CD4-positive, alpha-beta T cell (primary cell): Measurements from ENCODE around the gene EXO1. TPM values are rescaled to one million over a fixed set of nuclear protein-coding genes. Genes with fewer than 3 reads are reported as not detected.

ENCODE experiments used
- ATAC-seq: fragments of 200-7000 bp; cut with Tn5 transposase; one replicate; pipeline ENCODE4 v1.10.0; 2022; ENCODE audit warnings: mild to moderate bottlenecking; ENCODE audit not compliant: poor library complexity
- CTCF ChIA-PET: fragments of 350-600 bp; sonication (Branson Sonifier 250); formaldehyde crosslinking; loops from one replicate; lab custom pipeline; 2021; ENCODE audit warnings: antibody characterized with exemption, inconsistent platforms; lab: Charles Lee
- POLR2A ChIA-PET: fragments of 350-600 bp; sonication (Branson Sonifier 250); formaldehyde crosslinking; loops from one replicate; lab custom pipeline; 2021; ENCODE audit warnings: antibody characterized with exemption, inconsistent platforms; lab: Charles Lee
- DNase-seq, 14 experiments: peaks; one replicate each; pipeline ENCODE4 v3.0.0-alpha.2; 2013 to 2020; ENCODE audit warnings: mixed read lengths in 2 of 14
- H3K27ac ChIP-seq, 2 donors: one replicate each; pipeline versions ENCODE4 v1.5.1 to v1.7.0; 2013; ENCODE audit warnings: low read length in 2 of 2, low read depth in 1 of 2, mild to moderate bottlenecking in 1 of 2
- H3K27me3 ChIP-seq, 2 experiments: 1 replicate in 1 of 2; 2 replicates in 1 of 2; pipeline versions ENCODE4 v1.6.1 to v1.7.0; 2013; ENCODE audit warnings: low read length in 2 of 2, control low read depth in 1 of 2, mild to moderate bottlenecking in 1 of 2, moderate library complexity in 1 of 2; ENCODE audit not compliant: insufficient read depth in 2 of 2, control insufficient read depth in 1 of 2
- H3K36me3 ChIP-seq: one replicate; pipeline ENCODE4 v1.6.1; 2013; ENCODE audit warnings: low read length, control low read depth; ENCODE audit not compliant: insufficient read depth
- H3K4me1 ChIP-seq: one replicate; pipeline ENCODE4 v1.6.1; 2013; ENCODE audit warnings: low read length, control low read depth; ENCODE audit not compliant: insufficient read depth
- H3K4me3 ChIP-seq: one replicate; pipeline ENCODE4 v1.5.1; 2013; ENCODE audit warnings: mild to moderate bottlenecking, low read length, moderate library complexity
- H3K9me3 ChIP-seq, 2 experiments: 1 replicate in 1 of 2; 2 replicates in 1 of 2; pipeline versions ENCODE4 v1.6.1 to v1.7.0; 2013; ENCODE audit warnings: low read length in 2 of 2, mild to moderate bottlenecking in 2 of 2, control low read depth in 1 of 2, moderate library complexity in 1 of 2; ENCODE audit not compliant: control insufficient read depth in 1 of 2, insufficient read depth in 1 of 2
- H3K27ac Mint-ChIP-seq: one replicate; pipeline ENCODE4 v1.8.0; 2020; ENCODE audit warnings: mixed read lengths
- H3K27me3 Mint-ChIP-seq: one replicate; pipeline ENCODE4 v1.8.0; 2021; ENCODE audit warnings: mixed read lengths
- H3K36me3 Mint-ChIP-seq: one replicate; pipeline ENCODE4 v1.8.0; 2021; ENCODE audit warnings: low read depth, mixed read lengths
- H3K4me1 Mint-ChIP-seq: one replicate; pipeline ENCODE4 v1.8.0; 2021; ENCODE audit warnings: low read depth, mixed read lengths
- H3K4me3 Mint-ChIP-seq: one replicate; pipeline ENCODE4 v1.8.0; 2020; ENCODE audit warnings: mild to moderate bottlenecking, mixed read lengths
- H3K9me3 Mint-ChIP-seq: one replicate; pipeline ENCODE4 v1.8.0; 2020; ENCODE audit warnings: mixed read lengths
- CTCF ChIP-seq: fragments of 200-600 bp; IDR thresholded peaks from one replicate; pipeline ENCODE4 v1.8.0; 2022; ENCODE audit warnings: antibody characterized with exemption, mild to moderate bottlenecking
- intact Hi-C, 2 experiments: fragments of 100-400 bp; cut with DNase I in 1 of 2; cut with micrococcal nuclease in 1 of 2; formaldehyde crosslinking; loops; one replicate each; pipeline versions ENCODE4 v1.15.1 to v1.9.0; 2023 to 2025; cut with DNase I, micrococcal nuclease
- total RNA-seq, 174 experiments: library from RNA in 2 of 174; stranded (reverse) in 2 of 174; gene quantifications; one replicate each; pipeline ENCODE4 v1.2.3 and lab custom pipeline; 2021 to 2026

Gene EXO1
- total RNA-seq, 2 experiments from 2014 or later, result 0.25 to 1.1 TPM

DNA sequence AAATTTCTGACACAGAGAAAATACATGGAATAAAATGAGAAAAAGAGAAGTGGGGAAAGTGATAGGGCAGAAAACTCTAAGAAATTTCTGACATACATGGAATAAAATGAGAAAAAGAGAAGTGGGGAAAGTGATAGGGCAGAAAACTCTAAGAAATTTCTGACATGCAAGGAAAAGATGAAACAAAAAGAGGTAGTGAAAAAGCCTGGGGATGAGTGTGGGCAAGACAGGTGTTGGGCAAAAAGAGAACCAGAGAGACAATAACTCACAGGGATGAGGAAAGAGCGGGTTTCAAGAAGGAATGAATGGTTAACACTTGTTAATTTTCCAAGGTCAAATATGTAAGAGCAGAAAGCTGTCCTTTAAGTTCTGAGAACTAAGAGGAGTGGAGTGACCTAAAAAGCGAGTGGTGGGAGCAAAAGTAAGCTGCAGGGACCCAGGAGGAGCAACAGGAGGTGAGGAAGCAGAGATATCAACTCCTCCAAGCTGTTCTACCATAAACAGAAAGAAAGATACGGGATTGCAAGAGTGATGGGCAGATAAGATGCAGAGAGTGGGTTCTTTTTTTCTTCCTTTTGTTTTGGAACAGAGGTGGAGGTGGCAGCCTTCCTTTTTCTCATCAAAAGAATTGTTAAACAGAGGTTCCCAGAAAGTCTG, 29.9 kb upstream of the EXO1 start:
- TF ChIP-seq CTCF, result no peak
- Mint-ChIP-seq H3K27ac (no peak overlapping the region), H3K36me3 (no peaks in the 10 kb centered on the region), H3K9me3 (no peaks in the 10 kb centered on the region), H3K4me3 (no peak overlapping the region), H3K4me1 (no peaks in the 10 kb centered on the region), H3K27me3 (no peaks in the 10 kb centered on the region)
- ATAC-seq (no peak), DNase-seq (peak in 2 of 14 experiments; percentile 6 to 12)
- ChIA-PET CTCF (no interaction called here), POLR2A (no interaction called here)
- no peaks in the 10 kb centered on the region for H3K36me3 ChIP-seq
- H3K4me1 ChIP-seq, result no peaks in the 10 kb centered on the region
- no peak overlapping the region for H3K4me3 ChIP-seq
- H3K27ac ChIP-seq, result no peak overlapping the region
- H3K9me3 ChIP-seq, result no peaks in the 10 kb centered on the region
- H3K27me3 ChIP-seq, result no peaks in the 10 kb centered on the region
- intact Hi-C loops, result no loop called here

GRCh38 chr1:241819340-241819866, 28.6 kb upstream of the EXO1 start:
- H3K4me1 ChIP-seq, result no peaks in the 10 kb centered on the region
- ChIA-PET POLR2A (no interaction called here), CTCF (no interaction called here)
- Mint-ChIP-seq H3K27me3 (no peaks in the 10 kb centered on the region), H3K36me3 (no peaks in the 10 kb centered on the region), H3K27ac (no peak overlapping the region), H3K9me3 (no peaks in the 10 kb centered on the region), H3K4me1 (no peaks in the 10 kb centered on the region), H3K4me3 (no peak overlapping the region)
- H3K4me3 ChIP-seq, result no peak overlapping the region
- ATAC-seq (no peak), DNase-seq (no peak)
- no peaks in the 10 kb centered on the region for H3K27me3 ChIP-seq
- H3K36me3 ChIP-seq, result no peaks in the 10 kb centered on the region
- no peak overlapping the region for H3K27ac ChIP-seq
- TF ChIP-seq CTCF, result no peak
- no peaks in the 10 kb centered on the region for H3K9me3 ChIP-seq
- intact Hi-C loops, result no loop called here

- DNase-seq, result peak in 1 of 14 experiments; percentile 16
- ChIA-PET POLR2A (no interaction called here), CTCF (no interaction called here)
- Mint-ChIP-seq H3K36me3 (no peaks in the 10 kb centered on the region), H3K27ac (no peak overlapping the region), H3K9me3 (no peaks in the 10 kb centered on the region), H3K4me3 (no peak overlapping the region), H3K27me3 (no peaks in the 10 kb centered on the region), H3K4me1 (no peaks in the 10 kb centered on the region)
- intact Hi-C loops, result no loop called here
- no peak for TF ChIP-seq CTCF
- Histone ChIP-seq H3K9me3 (no peaks in the 10 kb centered on the region), H3K4me3 (no peak overlapping the region), H3K27ac (no peak overlapping the region), H3K4me1 (no peaks in the 10 kb centered on the region), H3K36me3 (no peaks in the 10 kb centered on the region), H3K27me3 (no peaks in the 10 kb centered on the region)
- no peak for ATAC-seq
Observed at GRCh38 chr1:241821363-241821762, 26.6 kb upstream of the EXO1 start.
